Kidney (tissue), 14 donors: ENCODE data around the gene TMEM213. TPM values are rescaled to one million over a fixed set of nuclear protein-coding genes. Genes with fewer than 3 reads are reported as not detected.
A peak's percentile ranks its signal among the peaks of the same experiment; 100 is the strongest.

Experiments used
- DNase-seq, 5 donors: peaks; one replicate each; pipeline ENCODE4 v3.0.0-alpha.2; 2013 to 2020
- FAIRE-seq: peaks from 2 replicates; lab custom pipeline; 2012; peaks lifted over from hg19 to GRCh38; lab: Jason Lieb, UNC
- H3K27ac ChIP-seq, 2 donors: one replicate each; pipeline ENCODE4 v1.7.0; 2013; ENCODE audit warnings: low read depth in 2 of 2, low read length in 2 of 2, inconsistent platforms in 1 of 2
- H3K27me3 ChIP-seq: one replicate; pipeline ENCODE4 v1.7.1; 2013; ENCODE audit warnings: low read length, inconsistent platforms; ENCODE audit not compliant: control insufficient read depth, insufficient read depth
- H3K36me3 ChIP-seq, 3 donors: one replicate each; pipeline versions ENCODE4 v1.7.0 to v1.7.1; 2013; ENCODE audit warnings: low read length in 3 of 3, control low read depth in 1 of 3, inconsistent platforms in 1 of 3; ENCODE audit not compliant: insufficient read depth in 3 of 3, control insufficient read depth in 2 of 3
- H3K4me1 ChIP-seq, 3 donors: one replicate each; pipeline versions ENCODE4 v1.7.0 to v1.7.1; 2013; ENCODE audit warnings: low read length in 3 of 3, inconsistent platforms in 1 of 3, low read depth in 1 of 3; ENCODE audit not compliant: control insufficient read depth in 2 of 3, insufficient read depth in 2 of 3
- H3K4me3 ChIP-seq, 3 donors: one replicate each; pipeline versions ENCODE4 v1.7.0 to v1.8.1; 2013; ENCODE audit warnings: low read length in 3 of 3, control low read depth in 1 of 3, inconsistent platforms in 1 of 3
- H3K9ac ChIP-seq, 3 donors: one replicate each; pipeline versions ENCODE4 v1.7.0 to v1.7.1; 2013; ENCODE audit warnings: low read length in 3 of 3, control low read depth in 1 of 3, inconsistent platforms in 1 of 3
- H3K9me3 ChIP-seq, 3 donors: one replicate each; pipeline versions ENCODE4 v1.7.0 to v1.7.1; 2013; ENCODE audit warnings: low read length in 3 of 3, control low read depth in 1 of 3, inconsistent platforms in 1 of 3; ENCODE audit not compliant: control insufficient read depth in 2 of 3, insufficient read depth in 1 of 3
- intact Hi-C: fragments of 100-400 bp; cut with DNase I; formaldehyde crosslinking; loops from one replicate; pipeline ENCODE4 v1.11.1; 2022
- polyA plus RNA-seq: library from polyadenylated mRNA; stranded (reverse); fragments of 350-450 nt; fragmentation: Illumina TruSeq; extraction: RNeasy Lipid Tissue Mini Kit (QIAGEN cat#74804); gene quantifications from one replicate; pipeline ENCODE4 v1.2.3, GENCODE V29; 2014; ENCODE audit warnings: low read depth, low replicate concordance; ENCODE audit not compliant: insufficient read depth
- total RNA-seq: library from RNA; stranded (reverse); fragmentation: NEBNext Ultra II Directional; extraction: Animal tissue kit (Norgen Biotek cat#: 25700); gene quantifications from one replicate; pipeline ENCODE4 v1.2.1, GENCODE V29; 2021
- TF ChIP-seq, protein P1 (sequence below): IDR thresholded peaks from 3 replicates; pipeline ENCODE4 v1.5.1; 2012; ENCODE audit warnings: mild to moderate bottlenecking, moderate library complexity, borderline replicate concordance; ENCODE audit not compliant: insufficient read depth; ENCODE audit errors: extremely low read depth
- donor health status: control.
- donor health status: control.
- donor health status: control.
- donor health status: control.
- donor health status: control.
- donor health status: DM: yes; HTN: yes; CAD: no.
- donor health status: Normal renal cell carcinoma (clear cell type).

The TMEM213 gene
- total and polyA plus RNA-seq, 2 donors from 2014 or later, result 30.2 to 96.9 TPM

DNA sequence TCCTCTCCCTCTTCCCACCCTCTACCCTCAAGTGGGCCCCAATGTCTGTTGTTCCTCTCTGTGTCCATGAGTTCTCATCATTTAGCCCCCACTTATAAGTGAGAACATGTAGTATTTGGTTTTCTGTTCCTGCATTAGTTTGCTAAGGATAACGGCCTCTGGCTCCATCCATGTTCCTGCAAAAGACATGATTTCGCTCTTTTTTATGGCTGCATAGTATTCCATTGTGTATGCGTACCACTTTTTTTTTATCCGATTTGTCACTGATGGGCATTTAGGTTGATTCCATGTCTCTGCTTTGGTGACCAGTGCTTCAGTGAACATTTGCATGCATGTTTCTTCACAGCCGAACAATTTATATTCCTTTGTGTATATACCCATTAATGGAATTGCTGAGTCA lies 51.9 kb downstream of the TMEM213 start:
- Histone ChIP-seq H3K9ac (no peak overlapping the region), H3K36me3 (peaks cover 8% of the 10 kb centered on the region in 3 donors), H3K4me3 (no peak overlapping the region), H3K27ac (no peak overlapping the region), H3K9me3 (no peaks in the 10 kb centered on the region), H3K27me3 (no peaks in the 10 kb centered on the region), H3K4me1 (no peaks in the 10 kb centered on the region)
- DNase-seq (no peak), FAIRE-seq (no peak)
- TF ChIP-seq, protein P1, sequence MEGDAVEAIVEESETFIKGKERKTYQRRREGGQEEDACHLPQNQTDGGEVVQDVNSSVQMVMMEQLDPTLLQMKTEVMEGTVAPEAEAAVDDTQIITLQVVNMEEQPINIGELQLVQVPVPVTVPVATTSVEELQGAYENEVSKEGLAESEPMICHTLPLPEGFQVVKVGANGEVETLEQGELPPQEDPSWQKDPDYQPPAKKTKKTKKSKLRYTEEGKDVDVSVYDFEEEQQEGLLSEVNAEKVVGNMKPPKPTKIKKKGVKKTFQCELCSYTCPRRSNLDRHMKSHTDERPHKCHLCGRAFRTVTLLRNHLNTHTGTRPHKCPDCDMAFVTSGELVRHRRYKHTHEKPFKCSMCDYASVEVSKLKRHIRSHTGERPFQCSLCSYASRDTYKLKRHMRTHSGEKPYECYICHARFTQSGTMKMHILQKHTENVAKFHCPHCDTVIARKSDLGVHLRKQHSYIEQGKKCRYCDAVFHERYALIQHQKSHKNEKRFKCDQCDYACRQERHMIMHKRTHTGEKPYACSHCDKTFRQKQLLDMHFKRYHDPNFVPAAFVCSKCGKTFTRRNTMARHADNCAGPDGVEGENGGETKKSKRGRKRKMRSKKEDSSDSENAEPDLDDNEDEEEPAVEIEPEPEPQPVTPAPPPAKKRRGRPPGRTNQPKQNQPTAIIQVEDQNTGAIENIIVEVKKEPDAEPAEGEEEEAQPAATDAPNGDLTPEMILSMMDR, result no peak
- intact Hi-C loops, result no loop called here

DNA sequence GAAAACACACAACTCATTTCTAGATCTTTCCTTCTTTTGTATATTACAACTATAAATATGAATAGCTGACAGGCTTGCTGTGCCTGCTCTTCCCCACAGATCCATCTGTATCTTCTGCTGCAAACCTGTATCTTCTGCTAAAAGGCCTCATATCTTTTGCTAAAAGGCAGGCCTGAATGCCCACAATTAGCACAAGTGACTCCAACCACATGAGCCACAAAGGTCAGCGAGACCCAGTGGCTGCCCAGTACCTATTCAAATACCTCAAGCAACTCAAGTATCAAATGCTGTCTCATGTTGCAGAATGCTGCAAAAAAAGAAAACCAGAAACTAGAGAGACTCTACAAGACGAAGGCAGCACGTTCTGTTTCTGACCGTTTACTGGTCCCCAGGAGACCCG lies 54.7 kb downstream of the TMEM213 start:
- Histone ChIP-seq H3K27me3 (no peaks in the 10 kb centered on the region), H3K4me3 (no peak overlapping the region), H3K9me3 (no peaks in the 10 kb centered on the region), H3K27ac (no peak overlapping the region), H3K36me3 (peaks cover 8 to 10% (median 8%) of the 10 kb centered on the region in 3 donors), H3K9ac (no peak overlapping the region), H3K4me1 (no peaks in the 10 kb centered on the region)
- intact Hi-C loops, result no loop called here
- TF ChIP-seq, protein P1, result no peak
- DNase-seq, result peak in 2 of 5 donors; percentile 11 to 29
- FAIRE-seq, result no peak

DNA sequence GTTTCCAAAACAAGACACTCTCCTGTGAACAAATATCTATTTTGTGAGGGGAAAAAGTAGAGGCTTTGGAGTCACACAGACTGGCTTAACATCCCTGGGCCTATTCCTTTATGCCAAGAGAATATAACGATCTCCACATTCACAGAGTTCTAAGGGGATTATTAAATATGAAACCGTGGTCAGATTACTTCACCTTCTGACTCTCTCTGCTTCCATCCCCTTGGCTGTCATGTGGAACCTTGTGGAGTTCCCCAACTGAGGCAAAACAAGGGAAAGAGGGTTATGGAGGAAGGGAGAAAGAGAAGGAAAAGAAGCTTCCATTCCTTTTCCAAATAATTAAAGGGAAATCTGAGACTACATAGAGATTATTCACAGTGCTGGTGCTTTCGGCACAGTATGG lies 55.7 kb downstream of the TMEM213 start:
- H3K36me3 ChIP-seq, result peaks cover 8 to 10% (median 8%) of the 10 kb centered on the region in 3 donors
- no peaks in the 10 kb centered on the region for H3K27me3 ChIP-seq
- DNase-seq (no peak), FAIRE-seq (no peak)
- no peak overlapping the region for H3K4me3 ChIP-seq
- TF ChIP-seq, protein P1, result no peak
- intact Hi-C loops, result no loop called here
- no peak overlapping the region for H3K9ac ChIP-seq
- H3K4me1 ChIP-seq, result no peaks in the 10 kb centered on the region
- no peak overlapping the region for H3K27ac ChIP-seq
- no peaks in the 10 kb centered on the region for H3K9me3 ChIP-seq

DNA sequence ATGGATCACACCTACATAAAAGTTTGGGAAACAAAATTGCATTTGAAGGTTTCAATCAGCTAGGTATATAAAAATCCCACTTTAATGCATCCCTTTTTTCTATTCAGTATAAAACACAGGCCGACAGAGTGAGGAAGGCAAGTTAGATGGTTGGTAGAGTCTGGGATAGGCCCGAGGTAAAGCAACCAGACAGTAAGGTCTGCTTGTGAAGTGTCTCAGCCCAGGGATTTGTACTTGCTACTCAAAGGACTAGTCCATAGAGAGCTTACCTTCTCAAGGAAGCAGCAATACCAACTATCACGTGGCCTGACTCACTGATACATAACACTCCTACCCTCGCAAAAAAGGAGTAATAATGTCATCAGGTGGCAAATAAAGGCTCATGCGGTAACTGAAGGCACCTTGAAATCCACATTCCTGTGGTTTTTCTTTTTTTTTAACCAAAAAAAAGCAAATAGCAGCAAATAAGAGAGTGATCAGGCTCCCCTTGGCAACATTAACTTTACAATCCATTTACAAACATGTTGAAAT lies 56.4 kb downstream of the TMEM213 start:
- H3K27ac ChIP-seq, result no peak overlapping the region
- DNase-seq, result no peak
- TF ChIP-seq, protein P1, result no peak
- no peak overlapping the region for H3K9ac ChIP-seq
- no peaks in the 10 kb centered on the region for H3K9me3 ChIP-seq
- FAIRE-seq, result no peak
- intact Hi-C loops, result no loop called here
- H3K27me3 ChIP-seq, result no peaks in the 10 kb centered on the region
- H3K36me3 ChIP-seq, result peaks cover 8 to 10% (median 8%) of the 10 kb centered on the region in 3 donors
- H3K4me1 ChIP-seq, result no peaks in the 10 kb centered on the region
- H3K4me3 ChIP-seq, result no peak overlapping the region
